HG03139 (cell line): ENCODE data around the gene SSBP2.

ENCODE experiments used
- ATAC-seq: cut with Tn5 transposase; IDR thresholded peaks from one replicate; pipeline ENCODE4 v1.9.1; 2021; ENCODE audit not compliant: unreplicated experiment

The SSBP2 gene

DNA sequence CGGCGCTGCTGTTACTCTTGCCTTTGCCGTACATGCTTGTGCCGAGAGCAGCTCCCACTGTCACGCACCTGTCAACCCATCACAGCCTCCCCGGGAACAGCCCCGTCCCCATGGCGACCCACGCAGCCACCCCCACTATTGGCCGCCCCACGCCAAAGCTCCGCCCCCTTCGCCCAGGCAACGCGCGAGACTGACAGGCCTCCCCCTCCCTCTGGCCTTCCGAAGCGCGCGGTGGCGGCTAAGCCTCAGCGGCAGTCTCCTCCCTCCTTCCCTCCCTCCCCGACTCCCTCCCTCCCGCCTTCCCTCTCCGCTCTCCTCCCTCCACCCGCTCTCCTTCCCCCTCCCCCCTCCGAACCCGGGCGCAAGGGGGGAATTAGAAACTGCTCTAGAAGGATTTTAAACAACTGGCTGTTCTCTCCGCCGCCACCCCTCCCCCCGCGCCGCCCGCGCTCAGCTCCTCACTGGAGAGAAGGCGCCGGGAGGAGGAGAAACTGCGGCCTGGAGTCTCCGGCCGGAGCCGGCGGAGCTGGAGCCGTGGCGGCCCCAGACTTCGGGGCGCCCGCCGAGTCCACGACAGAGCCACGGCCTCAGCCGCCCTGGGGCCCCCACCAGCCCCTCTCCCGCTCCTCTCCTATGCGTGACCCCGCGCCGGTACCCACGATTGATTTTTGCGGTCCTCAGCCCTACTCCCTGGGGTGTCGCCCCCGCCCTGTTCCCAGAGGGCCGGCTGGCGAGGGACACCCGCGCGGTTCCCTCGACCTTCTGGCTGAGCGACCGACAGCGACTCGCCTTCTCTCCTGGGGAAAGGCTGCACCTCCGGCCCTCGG is at the start of gene SSBP2:
Gene SSBP2, minus strand, starts transcription at position 89 of the 827 bp plus-strand sequence. Its CDS starts 55 bp downstream, at position 34.
- peak; percentile 69 for ATAC-seq

GRCh38 chr5:81795666-81796065 is 44.8 kb upstream of the SSBP2 start:
- ATAC-seq: no peak

- no peak for ATAC-seq
Observed at GRCh38 chr5:81794226-81794625, 43.3 kb upstream of the SSBP2 start.

- no peak for ATAC-seq
Observed at GRCh38 chr5:81790336-81790735, 39.4 kb upstream of the SSBP2 start.

- ATAC-seq: no peak
Observed at GRCh38 chr5:81789033-81789432, 38.1 kb upstream of the SSBP2 start.

GRCh38 chr5:81788329-81788728 is 37.4 kb upstream of the SSBP2 start:
- no peak for ATAC-seq

- ATAC-seq: no peak
Observed at GRCh38 chr5:81787474-81788242, 36.8 kb upstream of the SSBP2 start.

DNA sequence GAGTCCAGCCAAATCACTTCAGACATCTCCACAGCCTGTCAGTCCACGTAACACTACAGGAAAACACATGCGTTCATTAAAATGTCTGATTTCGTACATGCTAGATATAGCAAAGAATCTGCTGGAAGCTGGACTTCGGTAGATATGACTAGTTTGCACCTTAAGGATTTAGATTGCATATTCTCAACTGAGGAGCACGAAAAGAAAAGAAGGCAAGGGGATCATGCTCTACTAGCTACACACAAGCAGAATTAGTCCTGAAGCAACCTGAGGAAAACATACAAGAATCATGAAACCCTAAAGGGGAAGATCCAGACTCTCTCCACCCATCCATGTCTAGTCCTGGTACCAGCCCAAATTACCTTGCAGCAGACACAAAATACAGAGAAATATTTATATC is 36.1 kb upstream of the SSBP2 start:
- ATAC-seq: no peak

DNA sequence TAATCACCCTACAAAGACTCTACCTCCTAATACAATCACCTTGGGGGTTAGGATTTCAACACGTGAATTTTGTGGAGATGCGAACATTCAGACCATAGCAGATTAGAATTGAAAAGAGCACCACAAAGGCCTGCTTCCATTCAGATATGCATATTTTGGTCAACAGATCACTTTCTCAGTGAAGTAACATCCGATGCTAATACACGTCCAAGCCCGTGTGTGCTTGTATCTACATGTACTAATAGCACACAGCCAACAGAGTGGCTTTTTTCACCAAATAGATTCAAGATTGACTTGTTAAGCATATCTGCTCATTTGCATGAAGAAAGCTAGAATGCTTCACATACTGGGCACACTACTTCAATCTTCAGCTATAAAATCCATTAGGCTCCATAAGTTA is 35.6 kb upstream of the SSBP2 start:
- no peak for ATAC-seq

DNA sequence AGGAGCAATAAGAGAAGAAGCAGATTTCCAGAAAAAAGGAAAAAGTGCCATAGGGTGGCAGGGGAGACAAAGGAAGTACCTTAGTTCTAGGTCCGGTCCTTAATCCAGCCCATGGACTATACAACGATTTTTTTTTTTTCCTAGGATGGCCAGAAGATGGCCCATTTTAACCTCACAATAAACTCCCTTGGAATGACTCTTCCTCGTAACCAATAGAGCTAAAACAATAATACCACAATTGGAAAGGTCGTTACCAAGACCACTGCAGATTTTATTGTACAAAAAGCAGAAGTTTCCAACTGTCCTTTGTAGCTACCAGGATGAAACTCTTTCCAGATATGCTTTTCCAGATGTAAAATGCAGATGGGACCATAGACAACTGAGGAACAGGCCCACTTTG is 34.4 kb upstream of the SSBP2 start:
- ATAC-seq: no peak

DNA sequence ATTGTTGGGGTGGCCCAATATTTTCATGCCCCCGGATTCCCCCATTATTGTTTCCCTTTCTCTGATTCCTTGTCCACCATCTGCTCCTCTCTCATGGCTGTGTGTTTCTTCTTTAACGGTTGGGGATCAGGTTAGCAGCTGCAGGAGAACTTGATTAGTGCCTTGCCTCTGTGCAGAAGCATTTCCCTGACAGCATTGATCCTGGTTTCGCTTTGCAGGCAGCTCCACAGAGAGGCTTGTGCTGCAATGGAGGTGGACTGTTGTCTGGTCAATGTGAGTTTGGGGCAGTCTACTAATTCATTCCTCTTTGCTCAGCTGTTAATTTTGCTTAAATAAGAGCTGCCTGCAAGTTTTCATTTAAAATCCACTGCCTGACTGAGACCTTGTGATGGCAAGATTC is 32.5 kb upstream of the SSBP2 start:
- ATAC-seq: no peak

DNA sequence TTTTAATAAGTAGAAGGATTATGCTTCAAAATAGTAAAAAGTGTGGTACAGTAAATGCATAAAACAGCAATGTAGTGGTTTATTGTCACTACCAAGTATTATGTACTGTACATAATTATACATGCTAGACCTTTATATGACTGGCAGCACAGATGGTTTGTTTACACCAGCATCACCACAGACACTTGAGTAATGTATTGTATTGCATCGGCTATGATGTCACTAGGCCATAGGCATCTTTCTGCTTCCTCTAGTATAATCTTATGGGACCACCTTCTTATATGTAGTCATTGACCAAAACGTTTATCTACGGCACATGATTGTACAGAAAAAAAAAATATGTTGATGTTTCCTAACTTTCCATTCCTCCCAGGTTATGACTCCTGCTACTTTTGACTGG is 31.9 kb upstream of the SSBP2 start:
- no peak for ATAC-seq

DNA sequence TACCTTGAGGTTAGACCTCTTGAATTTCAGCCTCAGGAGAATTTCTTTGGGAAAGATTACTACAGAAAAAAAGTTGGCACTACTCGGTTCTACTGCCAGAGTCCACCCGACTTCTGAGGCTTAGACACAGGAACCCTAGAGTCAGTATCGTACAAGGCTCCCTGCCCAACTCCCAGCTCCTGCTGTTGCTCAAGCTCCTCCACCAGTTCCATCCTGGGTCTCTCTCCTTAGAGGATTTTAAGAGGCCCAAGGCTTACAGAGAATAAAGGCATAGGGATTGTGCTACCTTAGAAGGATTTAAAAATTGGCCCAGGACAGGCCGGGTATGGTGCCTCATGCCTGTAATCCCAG is 29.0 kb upstream of the SSBP2 start:
- no peak for ATAC-seq

- ATAC-seq: peak; percentile 84
Observed at GRCh38 chr5:81779125-81779915, 28.4 kb upstream of the SSBP2 start.

GRCh38 chr5:81778642-81779041 is 27.7 kb upstream of the SSBP2 start:
- no peak for ATAC-seq

DNA sequence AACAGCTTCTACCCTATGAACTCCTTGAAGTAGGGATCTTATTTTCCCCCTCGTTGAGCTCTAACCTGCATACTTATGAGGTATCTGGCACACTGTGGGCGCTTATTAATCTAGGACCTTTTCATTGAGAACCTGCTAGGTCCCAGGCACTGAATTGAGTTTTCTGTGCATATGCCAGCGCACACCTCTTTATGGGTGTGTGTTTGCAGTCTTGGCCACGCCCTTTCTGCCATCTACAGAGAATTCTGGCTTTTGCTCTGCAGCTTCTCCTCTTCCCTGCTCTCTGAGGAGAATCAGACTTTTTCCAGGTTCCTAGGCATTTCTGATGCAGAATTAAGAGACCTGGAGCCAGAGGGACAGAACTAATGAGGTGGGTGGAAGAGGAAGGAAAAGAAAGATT is 25.4 kb upstream of the SSBP2 start:
- ATAC-seq: no peak

DNA sequence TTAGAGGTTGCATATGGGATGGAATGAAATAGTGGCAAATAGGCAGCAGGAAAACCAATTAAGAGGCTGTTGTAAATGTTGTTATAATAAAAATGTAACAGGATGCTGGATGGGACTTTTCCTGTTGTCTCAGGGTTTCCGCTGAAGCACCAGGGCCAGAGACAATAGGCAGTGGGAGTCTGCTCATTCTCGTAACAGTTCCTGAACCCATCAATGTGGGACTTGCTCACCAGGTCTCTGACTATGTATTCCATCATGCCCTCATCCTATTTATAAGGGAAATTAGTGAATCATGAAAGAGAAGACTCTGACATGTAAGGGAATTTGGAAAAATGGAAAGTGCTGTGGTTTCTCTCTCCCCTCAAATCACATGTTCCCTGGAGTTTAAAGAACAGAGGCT is 23.5 kb upstream of the SSBP2 start:
- no peak for ATAC-seq

DNA sequence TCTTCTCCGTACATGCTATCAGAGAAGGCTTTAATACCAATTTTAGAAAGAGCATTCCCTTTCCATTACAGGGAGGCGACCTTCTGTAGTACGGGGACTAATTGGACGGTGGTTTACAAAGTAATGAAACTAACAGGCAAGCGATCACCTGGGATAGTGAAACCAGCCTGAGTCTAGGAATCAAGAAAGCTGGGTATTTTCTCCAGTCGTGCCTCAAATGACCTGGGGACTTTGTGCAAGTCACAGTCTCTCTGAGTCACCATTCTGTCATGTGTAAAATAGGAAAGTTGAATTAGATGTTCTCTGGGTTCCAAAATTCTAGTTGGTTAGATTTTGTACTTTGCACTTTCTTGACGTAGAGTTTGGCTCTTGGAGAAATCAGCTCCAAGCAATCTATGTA is 22.7 kb upstream of the SSBP2 start:
- ATAC-seq: no peak

- no peak for ATAC-seq
Observed at GRCh38 chr5:81773161-81773560, 22.3 kb upstream of the SSBP2 start.

DNA sequence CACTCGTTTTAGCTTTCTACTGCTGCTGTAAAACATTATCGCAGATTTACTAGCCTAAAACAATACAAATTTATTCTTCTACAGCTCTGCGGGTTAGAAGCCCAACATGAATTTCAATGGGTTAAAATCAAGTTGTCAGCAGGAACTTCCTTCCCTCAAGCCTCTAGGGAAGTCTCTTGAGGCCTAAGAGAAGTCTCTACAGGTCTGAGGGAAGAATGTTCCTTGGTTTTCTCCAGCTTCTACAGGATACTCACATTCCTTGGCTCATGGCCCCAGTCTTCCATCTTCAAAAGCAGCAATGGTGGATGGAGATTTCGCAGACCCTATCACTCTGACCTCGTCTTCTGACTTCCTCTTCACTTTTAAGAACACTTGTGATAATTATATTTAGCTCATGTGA is 21.6 kb upstream of the SSBP2 start:
- no peak for ATAC-seq

DNA sequence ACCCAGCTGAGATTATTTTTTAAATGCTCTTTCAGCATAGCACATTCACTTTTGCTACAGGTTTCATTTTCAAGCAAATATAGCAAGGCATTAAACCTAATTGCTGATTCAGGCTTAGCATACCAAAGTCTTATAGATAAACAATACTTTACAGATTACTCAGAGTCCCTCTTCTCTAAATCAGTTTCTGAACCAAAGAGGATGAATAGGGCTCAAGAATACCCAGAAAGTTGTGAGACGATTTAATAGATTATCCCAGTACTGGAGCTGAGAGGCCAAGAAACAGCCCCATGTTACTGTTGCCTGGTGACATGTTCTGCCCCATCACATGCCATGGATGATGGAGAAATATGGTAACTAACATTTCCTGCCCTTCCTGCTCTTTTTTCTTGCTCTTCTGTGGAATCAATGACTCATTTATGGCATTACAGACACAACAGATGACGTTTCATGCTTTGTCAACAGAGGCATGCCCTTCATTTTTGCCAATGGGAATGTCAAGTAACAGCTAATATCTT is 18.1 kb upstream of the SSBP2 start:
- no peak for ATAC-seq
